Stimulated activated naive CD8-positive, alpha-beta T cell treated with anti-CD3 and anti-CD28 coated beads, Interleukin-15, amount 100 ng/mL, for 72 hours (primary cell): ENCODE measurements around the gene HHIPL1.
"Not testable (repeated sequence)": the region's sequence is repeated elsewhere in the genome, so short reads cannot be mapped to it uniquely, and the experiment has no call there.

Experiments
- ATAC-seq: fragments of 150-1000 bp; cut with Tn5 transposase; 2 replicates; pipeline ENCODE4 v1.10.0; 2021; ENCODE audit warnings: mild to moderate bottlenecking, moderate library complexity
- DNase-seq, 2 donors: peaks; one replicate each; pipeline ENCODE4 v3.0.0; 2021 to 2022
- H3K27ac Mint-ChIP-seq, 2 donors: one replicate each; pipeline ENCODE4 v1.8.0; 2022; ENCODE audit warnings: mild to moderate bottlenecking in 2 of 2, mixed read lengths in 2 of 2, moderate library complexity in 2 of 2
- H3K27me3 Mint-ChIP-seq: one replicate; pipeline ENCODE4 v1.8.0; 2022; ENCODE audit warnings: mixed read lengths
- H3K4me1 Mint-ChIP-seq: one replicate; pipeline ENCODE4 v1.8.0; 2022; ENCODE audit warnings: mild to moderate bottlenecking, mixed read lengths
- H3K4me3 Mint-ChIP-seq, 2 donors: one replicate each; pipeline ENCODE4 v1.8.0; 2022; ENCODE audit warnings: mild to moderate bottlenecking in 2 of 2, mixed read lengths in 2 of 2, moderate library complexity in 1 of 2
- H3K9me3 Mint-ChIP-seq, 2 donors: one replicate each; pipeline ENCODE4 v1.8.0; 2022; ENCODE audit warnings: mixed read lengths in 2 of 2

Gene HHIPL1

DNA sequence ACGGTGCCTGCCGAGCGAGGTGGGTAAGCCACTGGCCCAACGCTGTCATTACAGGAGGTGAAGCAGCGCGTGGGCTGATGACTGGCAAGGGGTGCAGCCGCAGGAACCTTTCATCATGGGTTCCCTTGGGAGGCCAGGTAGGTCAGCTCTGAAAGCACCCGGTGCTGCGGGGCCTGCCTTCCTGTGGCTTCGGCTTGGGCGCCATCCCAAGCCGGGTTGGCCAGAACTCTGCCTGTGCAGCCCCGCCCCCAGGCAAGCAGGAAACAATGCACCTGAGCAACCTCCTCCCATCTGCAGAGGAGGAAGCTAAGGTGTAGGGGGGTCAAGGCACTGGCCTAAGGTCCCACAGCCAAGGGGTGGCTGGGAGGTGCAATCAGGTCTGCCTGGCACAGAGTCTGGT lies 20.0 kb upstream of the HHIPL1 start:
- H3K4me3 Mint-ChIP-seq, result no peak overlapping the region
- peaks cover 45% of the 10 kb centered on the region for H3K27me3 Mint-ChIP-seq
- H3K4me1 Mint-ChIP-seq, result peaks cover 7% of the 10 kb centered on the region
- no peak for ATAC-seq
- H3K27ac Mint-ChIP-seq, result no peak overlapping the region
- no peak for DNase-seq
- no peaks in the 10 kb centered on the region for H3K9me3 Mint-ChIP-seq

DNA sequence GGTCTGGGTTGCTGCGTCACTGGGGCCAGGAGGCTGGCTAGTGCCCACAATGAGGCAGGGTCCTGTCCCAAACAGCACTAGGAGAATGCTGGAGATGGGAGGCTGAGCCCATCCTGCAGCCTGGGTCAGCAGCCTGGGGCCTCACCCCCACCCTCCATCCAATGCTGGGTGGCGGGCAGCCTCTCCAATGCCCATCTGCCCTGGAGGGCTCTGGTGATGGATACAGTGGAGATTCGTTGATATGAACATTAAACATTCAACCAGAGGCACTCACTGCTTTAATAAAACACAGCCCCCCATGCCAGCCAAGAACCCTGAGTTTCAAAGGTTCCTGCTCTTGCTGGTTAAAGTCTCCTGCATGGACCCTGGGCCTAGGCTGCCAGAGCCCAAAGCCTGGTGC lies 19.5 kb upstream of the HHIPL1 start:
- H3K4me3 Mint-ChIP-seq, result no peak overlapping the region
- no peaks in the 10 kb centered on the region for H3K9me3 Mint-ChIP-seq

DNA sequence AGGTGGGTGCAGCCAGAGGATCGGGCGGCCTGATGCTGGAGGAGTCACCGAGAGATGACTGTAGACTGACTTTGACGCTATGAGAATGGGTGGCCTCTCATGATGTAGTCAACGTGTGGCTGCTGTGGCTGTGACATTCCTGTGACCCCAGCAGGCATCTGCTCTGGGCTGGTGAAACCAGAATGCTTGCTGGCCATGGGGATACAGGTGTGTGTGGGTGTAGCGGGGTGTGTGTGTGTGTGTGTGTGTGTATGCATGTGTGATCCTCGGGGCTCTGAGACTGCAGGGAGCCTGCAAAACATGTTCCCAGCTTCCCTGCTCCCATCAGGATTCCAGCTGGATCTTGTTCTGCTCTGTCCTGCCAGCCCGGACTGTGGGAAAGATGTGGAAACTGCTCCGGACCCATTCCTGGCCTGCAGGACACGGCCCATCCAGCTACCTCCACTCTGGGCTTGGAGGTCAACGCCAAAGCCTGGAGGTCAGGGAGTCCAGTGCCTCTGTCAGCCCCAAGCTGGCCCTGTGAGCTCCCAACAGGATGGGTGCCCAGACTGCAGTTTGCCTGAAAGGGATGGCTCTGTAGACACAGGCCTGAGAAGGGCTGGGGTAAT lies 18.8 kb upstream of the HHIPL1 start:
- Mint-ChIP-seq H3K27ac (peak overlapping the region in 1 of 2 donors; percentile 62), H3K27me3 (peaks cover 45% of the 10 kb centered on the region), H3K4me3 (no peak overlapping the region), H3K9me3 (no peaks in the 10 kb centered on the region), H3K4me1 (peaks cover 7% of the 10 kb centered on the region)
- ATAC-seq (no peak), DNase-seq (no peak)

More for the DNA sequence above, 19.5 kb upstream of the HHIPL1 start:
- Mint-ChIP-seq H3K27ac (no peak overlapping the region), H3K4me1 (peaks cover 7% of the 10 kb centered on the region), H3K27me3 (peaks cover 46% of the 10 kb centered on the region)
- no peak for DNase-seq
- no peak for ATAC-seq

DNA sequence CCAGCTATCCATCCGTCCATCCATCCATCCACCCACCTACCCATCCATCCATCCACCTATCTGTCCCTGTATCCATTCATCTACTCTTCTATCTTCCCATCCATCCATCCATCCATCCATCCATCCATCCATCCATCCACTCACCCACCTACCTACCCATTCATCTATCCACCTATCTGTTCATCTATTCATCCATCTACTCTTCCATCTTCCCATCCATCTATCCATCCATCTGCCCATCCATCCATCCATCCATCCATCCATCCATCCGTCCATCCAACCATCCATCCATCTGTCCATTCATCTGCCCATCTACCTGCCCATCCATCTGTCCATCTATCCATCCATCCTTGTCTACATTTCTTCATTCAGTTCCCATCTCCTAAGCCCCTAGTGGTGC lies 17.8 kb upstream of the HHIPL1 start:
- H3K4me1 Mint-ChIP-seq, result peaks cover 7% of the 10 kb centered on the region
- H3K27ac Mint-ChIP-seq, result peak overlapping the region in 1 of 2 donors; percentile 12
- H3K9me3 Mint-ChIP-seq, result no peaks in the 10 kb centered on the region
- H3K4me3 Mint-ChIP-seq, result no peak overlapping the region
- DNase-seq, result no peak
- no peak for ATAC-seq
- peaks cover 36% of the 10 kb centered on the region for H3K27me3 Mint-ChIP-seq

DNA sequence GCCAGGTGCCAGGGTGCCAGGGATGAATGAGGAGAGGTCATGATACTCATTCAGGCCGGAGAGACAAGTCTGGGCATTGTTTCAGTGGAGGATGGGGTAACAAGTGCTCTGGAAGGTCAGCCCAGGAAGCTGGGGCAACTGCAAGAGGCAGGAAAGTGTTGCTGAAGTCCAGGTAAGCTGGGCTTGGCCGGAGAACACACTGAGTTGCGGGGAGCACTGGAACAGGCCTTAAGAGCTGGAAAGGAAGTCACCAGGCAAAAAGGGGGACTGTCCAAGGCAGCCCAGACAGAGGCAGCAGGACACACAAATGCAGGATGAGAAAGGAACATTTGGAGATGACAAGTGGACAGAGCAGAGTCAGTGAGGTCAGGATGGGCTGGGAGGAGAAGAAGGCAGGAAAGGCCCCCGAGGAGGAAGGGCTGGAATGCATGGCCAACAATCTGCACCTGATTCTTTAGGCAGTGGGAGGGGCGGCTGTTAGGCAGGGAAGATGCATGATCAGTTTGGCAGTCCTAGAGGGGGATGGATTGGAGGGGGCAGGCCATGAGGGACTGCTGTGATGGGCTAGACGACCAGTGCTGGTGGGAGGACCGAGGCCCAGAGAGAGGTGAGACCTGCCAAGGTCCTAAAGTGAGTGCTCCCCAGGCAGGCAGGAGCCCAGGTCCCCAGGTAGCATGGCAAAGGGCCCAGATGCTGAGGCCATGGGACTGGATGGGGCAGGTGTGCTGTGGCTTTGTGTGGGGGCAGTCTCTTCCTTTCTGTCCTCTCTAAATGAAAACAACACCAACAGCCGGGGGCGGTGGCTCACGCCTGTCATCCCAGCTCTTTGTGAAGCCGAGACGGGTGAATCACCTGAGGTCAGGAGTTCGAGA lies 17.2 kb upstream of the HHIPL1 start:
- Mint-ChIP-seq H3K27ac (no peak overlapping the region), H3K9me3 (no peaks in the 10 kb centered on the region), H3K4me3 (no peak overlapping the region), H3K27me3 (peaks cover 29% of the 10 kb centered on the region), H3K4me1 (peaks cover 7% of the 10 kb centered on the region)
- ATAC-seq (no peak), DNase-seq (no peak)

DNA sequence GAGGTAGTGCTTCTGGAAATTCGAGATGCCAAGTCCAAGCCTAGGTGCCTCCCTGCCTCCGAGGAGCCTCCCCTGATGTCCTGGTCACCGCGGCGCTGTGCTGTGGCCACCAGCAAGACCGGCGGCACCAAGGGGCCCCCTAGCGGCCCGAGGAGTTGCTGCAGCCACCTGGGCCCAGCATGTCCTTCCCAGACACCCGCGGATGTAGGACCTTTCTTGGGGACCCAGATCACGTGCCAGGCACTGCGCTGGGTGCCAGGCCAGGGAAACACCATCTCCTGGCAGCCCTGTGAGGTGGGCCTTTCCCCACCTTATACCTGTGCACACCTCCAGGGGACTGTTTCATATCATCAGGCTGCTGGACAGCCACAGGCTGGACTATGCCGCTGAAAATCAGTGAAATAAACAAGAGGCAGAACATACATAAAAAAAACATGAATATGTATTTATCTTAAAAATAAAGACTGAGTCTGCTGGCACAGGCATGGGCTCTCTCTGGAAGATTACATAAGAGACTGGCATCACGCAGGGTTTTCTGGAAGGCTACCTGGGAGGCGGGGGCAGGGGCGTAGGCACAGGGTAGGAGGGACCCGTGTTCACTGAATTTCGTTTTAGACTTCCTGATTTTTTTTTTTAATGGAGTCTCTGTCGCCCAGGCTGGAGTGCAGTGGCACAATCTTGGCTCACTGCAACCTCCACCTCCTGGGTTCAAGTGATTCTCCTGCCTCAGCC lies 15.9 kb upstream of the HHIPL1 start:
- no peak overlapping the region for H3K27ac Mint-ChIP-seq
- peaks cover 7% of the 10 kb centered on the region for H3K4me1 Mint-ChIP-seq
- H3K9me3 Mint-ChIP-seq, result no peaks in the 10 kb centered on the region
- H3K27me3 Mint-ChIP-seq, result peaks cover 16% of the 10 kb centered on the region
- H3K4me3 Mint-ChIP-seq, result no peak overlapping the region
- DNase-seq (peak; percentile 67 to 71), ATAC-seq (peak; percentile 88)

DNA sequence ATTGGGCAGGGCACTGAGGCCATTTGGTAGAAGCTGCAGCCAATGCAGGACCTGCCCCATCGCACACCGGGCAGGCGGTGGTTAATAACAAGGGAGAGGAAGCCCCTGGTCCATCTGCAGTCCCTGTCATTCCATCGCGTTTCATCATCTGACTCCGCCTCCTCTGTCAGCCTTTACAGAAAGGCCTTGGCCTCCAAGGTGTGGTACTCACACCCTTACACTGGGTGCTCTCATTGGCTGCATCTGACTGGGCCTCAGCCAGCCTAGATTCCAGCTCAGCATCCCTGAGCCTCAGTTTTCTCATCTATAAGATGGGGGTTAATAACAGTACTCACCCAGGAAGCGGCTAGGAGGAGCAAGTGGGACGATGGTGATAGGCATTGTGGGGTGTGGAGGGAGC lies 14.7 kb upstream of the HHIPL1 start:
- Mint-ChIP-seq H3K9me3 (no peaks in the 10 kb centered on the region), H3K27ac (no peak overlapping the region), H3K4me1 (peaks cover 7% of the 10 kb centered on the region), H3K27me3 (peaks cover 13% of the 10 kb centered on the region), H3K4me3 (no peak overlapping the region)
- ATAC-seq (no peak), DNase-seq (no peak)

DNA sequence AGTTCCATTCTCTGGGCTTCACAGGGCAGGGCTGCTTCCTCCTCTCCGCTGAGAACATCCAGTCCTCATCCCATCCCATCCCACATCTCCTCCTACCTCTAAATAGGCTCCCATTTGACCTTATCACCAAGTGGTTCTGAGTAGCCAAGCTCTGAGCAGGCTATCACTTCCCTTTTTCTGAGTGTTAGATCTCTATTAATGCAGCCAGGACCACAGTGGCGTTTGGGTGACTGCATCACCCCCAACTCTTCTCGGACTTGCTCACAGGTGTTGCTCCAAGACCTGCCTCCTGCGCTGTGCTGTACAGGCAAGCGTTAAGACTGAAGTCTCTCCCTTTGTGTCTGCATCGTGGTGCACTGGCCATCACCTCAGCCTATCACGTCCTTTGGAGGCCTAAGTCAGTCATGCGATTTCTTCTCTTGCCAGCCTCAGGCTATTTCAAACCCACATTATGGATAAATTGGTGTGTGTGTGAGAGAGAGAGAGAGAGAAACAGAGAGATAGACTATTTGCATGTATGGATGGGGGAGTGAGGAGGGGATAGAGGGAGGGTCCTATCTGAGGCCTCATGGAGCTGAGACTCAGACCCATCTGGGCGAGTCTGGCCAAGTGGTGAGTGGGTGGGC lies 12.4 kb upstream of the HHIPL1 start:
- Mint-ChIP-seq H3K4me3 (no peak overlapping the region), H3K27me3 (peaks cover 13% of the 10 kb centered on the region), H3K4me1 (peaks cover 7% of the 10 kb centered on the region), H3K9me3 (no peaks in the 10 kb centered on the region), H3K27ac (no peak overlapping the region)
- DNase-seq (no peak), ATAC-seq (no peak)

DNA sequence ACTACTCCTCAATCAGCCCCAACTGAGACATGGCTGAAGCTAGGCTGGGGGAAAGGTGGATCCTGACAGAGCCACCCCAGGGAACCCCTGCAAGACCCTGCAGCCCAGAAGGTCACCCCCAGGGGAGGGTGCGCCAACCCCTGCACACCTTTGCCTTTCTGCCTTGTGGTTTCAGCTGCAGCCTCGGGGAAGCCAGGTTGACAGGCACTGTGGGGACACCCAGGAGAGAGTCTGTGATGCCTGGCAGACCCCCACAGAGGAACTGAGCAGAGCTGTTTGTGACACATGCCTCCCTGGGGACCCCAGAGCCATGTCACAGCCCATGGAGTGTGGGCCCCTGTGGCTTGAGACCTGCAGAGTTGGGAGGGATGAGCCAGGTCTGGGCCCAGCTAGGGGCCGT lies 11.8 kb upstream of the HHIPL1 start:
- ATAC-seq, result no peak
- H3K27ac Mint-ChIP-seq, result no peak overlapping the region

DNA sequence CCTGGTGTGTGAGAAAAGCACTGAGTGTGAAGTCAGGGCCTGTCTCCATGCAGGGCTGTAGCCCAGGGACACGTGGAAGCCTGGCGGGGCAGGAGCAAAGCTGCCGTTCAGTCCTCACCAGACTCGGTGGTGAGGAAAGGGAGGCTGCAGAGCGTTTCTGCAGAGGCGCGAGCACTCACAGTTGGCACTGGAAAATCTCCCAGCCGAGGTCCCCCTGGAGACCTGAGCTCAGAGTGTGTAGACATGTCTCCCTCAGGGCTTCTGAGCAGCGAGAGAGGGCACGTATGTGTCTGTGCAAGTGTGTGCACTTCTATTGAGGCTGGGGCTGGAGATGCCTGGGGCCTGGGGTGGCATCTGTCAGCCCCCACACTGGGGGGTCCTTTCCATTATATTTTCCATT lies 11.0 kb upstream of the HHIPL1 start:
- Mint-ChIP-seq H3K27ac (no peak overlapping the region), H3K4me1 (peaks cover 3% of the 10 kb centered on the region), H3K27me3 (peaks cover 13% of the 10 kb centered on the region), H3K4me3 (no peak overlapping the region), H3K9me3 (no peaks in the 10 kb centered on the region)
- no peak for DNase-seq
- ATAC-seq, result no peak

More for the DNA sequence above, 11.8 kb upstream of the HHIPL1 start:
- H3K9me3 Mint-ChIP-seq, result no peaks in the 10 kb centered on the region
- DNase-seq, result no peak
- H3K27me3 Mint-ChIP-seq, result peaks cover 13% of the 10 kb centered on the region
- H3K4me3 Mint-ChIP-seq, result no peak overlapping the region
- peaks cover 7% of the 10 kb centered on the region for H3K4me1 Mint-ChIP-seq

DNA sequence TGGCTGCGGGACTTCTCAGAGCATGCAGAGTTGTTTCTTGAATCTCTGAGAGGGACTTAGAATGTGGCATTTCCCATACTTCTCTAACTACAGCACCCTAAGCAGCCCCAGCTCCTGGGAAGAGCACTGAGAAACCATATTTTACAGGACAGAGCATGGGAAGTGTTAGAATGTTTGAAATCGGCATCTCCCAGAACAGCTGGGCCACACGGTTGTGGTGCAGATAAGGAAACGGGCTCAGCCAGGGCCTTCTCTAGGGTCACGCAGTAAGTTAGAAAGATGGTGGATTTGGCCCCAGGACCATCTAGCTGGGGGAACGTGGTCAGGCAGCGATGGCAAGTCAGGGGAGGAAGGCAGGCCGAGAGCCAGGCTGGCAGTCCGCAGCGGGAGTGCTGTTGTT lies 10.5 kb upstream of the HHIPL1 start:
- Mint-ChIP-seq H3K27ac (peak overlapping the region in 1 of 2 donors; percentile 27), H3K9me3 (no peaks in the 10 kb centered on the region), H3K4me3 (no peak overlapping the region), H3K4me1 (no peaks in the 10 kb centered on the region), H3K27me3 (peaks cover 13% of the 10 kb centered on the region)
- DNase-seq (no peak), ATAC-seq (no peak)

DNA sequence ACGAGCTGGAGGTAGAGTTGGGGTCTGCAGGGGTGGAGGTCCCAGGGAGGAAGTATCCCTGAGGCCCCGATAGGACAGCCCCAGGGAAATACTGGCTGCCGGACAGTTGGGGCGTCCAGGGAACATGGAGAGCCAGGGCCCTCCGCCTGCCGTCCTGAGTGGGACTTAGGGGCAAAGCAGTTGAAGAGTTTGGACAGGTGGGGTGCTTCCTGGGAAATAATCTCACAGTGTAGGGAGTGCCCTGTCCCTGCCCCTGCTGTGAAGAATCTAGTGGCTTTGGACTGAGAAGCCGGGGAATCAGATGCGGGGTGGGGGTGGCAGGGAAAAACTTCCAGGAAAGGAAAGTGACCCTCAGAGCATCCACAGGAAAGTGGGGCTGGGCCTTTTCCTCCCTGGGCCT lies 9.8 kb upstream of the HHIPL1 start:
- Mint-ChIP-seq H3K27ac (no peak overlapping the region), H3K27me3 (peaks cover 12% of the 10 kb centered on the region), H3K4me3 (no peak overlapping the region), H3K9me3 (no peaks in the 10 kb centered on the region), H3K4me1 (no peaks in the 10 kb centered on the region)
- ATAC-seq (no peak), DNase-seq (no peak)

DNA sequence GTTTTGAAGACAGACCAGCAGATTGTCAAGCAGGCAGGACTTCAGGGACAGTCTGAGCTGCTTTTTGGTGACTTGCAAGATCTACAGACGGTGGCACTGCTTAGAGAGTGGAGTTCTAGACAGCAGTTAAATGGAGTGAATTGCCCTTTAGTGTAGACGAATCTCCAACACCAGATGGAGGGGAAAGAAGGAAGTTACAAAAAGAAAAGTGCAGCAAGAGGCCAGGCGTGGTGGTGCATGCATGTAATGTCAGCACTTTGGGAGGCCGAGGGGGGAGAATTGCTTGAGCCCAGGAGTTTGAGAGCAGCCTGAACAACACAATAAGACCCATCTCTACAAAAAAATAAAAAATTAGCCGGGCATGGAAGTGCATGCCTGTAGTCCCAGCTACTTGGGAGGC lies 8.4 kb upstream of the HHIPL1 start:
- H3K9me3 Mint-ChIP-seq, result no peaks in the 10 kb centered on the region
- H3K4me3 Mint-ChIP-seq, result no peak overlapping the region
- peak overlapping the region; percentile 16 to 82 for H3K27ac Mint-ChIP-seq
- DNase-seq (no peak), ATAC-seq (no peak)
- H3K27me3 Mint-ChIP-seq, result peaks cover 7% of the 10 kb centered on the region
- H3K4me1 Mint-ChIP-seq, result no peaks in the 10 kb centered on the region

DNA sequence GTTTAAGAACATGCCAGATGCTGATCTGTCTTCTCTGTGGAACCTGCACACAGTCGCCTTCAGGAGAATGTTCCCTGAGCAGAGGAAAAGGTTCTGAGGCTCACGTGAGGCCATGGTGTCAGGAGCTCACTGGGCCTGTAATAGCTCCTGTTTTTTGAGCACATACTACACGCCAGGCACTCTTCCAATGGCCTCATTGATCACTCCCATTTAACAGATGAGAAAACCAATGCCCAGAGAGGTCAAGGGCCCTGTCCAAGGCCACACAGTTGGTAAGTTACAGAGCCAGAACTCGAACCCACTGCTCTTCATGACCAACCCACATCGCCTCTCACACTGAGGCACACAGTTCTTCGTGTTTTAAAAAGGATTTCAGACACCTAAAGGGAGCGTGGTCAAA lies 7.3 kb upstream of the HHIPL1 start:
- H3K27me3 Mint-ChIP-seq, result peaks cover 7% of the 10 kb centered on the region
- DNase-seq (no peak), ATAC-seq (no peak)
- no peaks in the 10 kb centered on the region for H3K9me3 Mint-ChIP-seq
- H3K4me1 Mint-ChIP-seq, result no peaks in the 10 kb centered on the region
- H3K4me3 Mint-ChIP-seq, result no peak overlapping the region
- H3K27ac Mint-ChIP-seq, result no peak overlapping the region

DNA sequence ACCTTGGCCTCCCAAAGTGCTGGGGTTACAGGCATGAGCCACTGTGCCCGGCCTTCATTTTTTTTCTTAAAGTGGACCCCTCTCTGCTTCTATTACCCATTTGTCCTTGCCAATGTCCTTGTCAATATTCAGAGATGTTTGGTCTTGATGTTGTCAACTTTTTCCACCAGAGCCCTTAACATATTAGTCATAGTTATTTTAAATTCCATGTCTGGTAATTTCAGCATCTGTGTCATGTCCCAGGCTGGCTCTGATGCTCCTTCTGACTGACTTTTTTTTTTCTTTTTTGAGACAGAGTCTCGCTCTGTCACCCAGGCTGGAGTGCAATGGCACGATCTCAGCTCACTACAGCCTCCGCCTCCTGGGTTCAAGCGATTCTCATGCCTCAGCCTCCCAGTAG lies 2.2 kb upstream of the HHIPL1 start:
- peaks cover 41% of the 10 kb centered on the region for H3K27me3 Mint-ChIP-seq
- not testable (repeated sequence) for H3K9me3 Mint-ChIP-seq, DNase-seq, ATAC-seq, H3K4me3 Mint-ChIP-seq, H3K4me1 Mint-ChIP-seq, H3K27ac Mint-ChIP-seq
